Measurements from ENCODE around the gene UQCRC1. TPM values are rescaled to one million over a fixed set of nuclear protein-coding genes. Genes with fewer than 3 reads are reported as not detected.

The UQCRC1 gene
- total RNA-seq, 3 donors from 2014 or later = 163 to 230 (median 180) TPM

- Histone ChIP-seq H3K4me3 (no peak overlapping the region), H3K9me3 (no peaks in the 10 kb centered on the region), H3K4me1 (peaks cover 0 to 4% of the 10 kb centered on the region in 2 donors), H3K36me3 (no peaks in the 10 kb centered on the region), H3K27me3 (no peaks in the 10 kb centered on the region), H3K27ac (no peak overlapping the region)
- TF ChIP-seq POLR2AphosphoS5 (IDR thresholded peaks at IDR 0.05) (no peak), CTCF (IDR thresholded peaks at IDR 0.05) (no peak), POLR2A (IDR thresholded peaks at IDR 0.05) (no peak)
- DNase-seq (ENCODE audit: low spot score in 2 of 2) = no peak
- intact Hi-C loops (cut with DNase I; ENCODE audit: low total_unique reads) = no loop called here
Observed at GRCh38 chr3:48633256-48633655, 23.8 kb upstream of the UQCRC1 start.

GRCh38 chr3:48631516-48632448 is 22.3 kb upstream of the UQCRC1 start:
- H3K4me1 ChIP-seq = peaks cover 0 to 4% of the 10 kb centered on the region in 2 donors
- no peaks in the 10 kb centered on the region for H3K36me3 ChIP-seq
- no peak overlapping the region for H3K4me3 ChIP-seq
- no peak for TF ChIP-seq CTCF (IDR thresholded peaks at IDR 0.05)
- TF ChIP-seq POLR2A (IDR thresholded peaks at IDR 0.05) = no peak
- no peak for TF ChIP-seq POLR2AphosphoS5 (IDR thresholded peaks at IDR 0.05)
- intact Hi-C loops (cut with DNase I; ENCODE audit: low total_unique reads) = no loop called here
- H3K27ac ChIP-seq = no peak overlapping the region
- no peaks in the 10 kb centered on the region for H3K27me3 ChIP-seq
- DNase-seq (ENCODE audit: low spot score in 2 of 2) = no peak
- H3K9me3 ChIP-seq = no peaks in the 10 kb centered on the region

GRCh38 chr3:48630833-48631232 is 21.4 kb upstream of the UQCRC1 start:
- intact Hi-C loops (cut with DNase I; ENCODE audit: low total_unique reads) = no loop called here
- no peak overlapping the region for H3K27ac ChIP-seq
- TF ChIP-seq CTCF (IDR thresholded peaks at IDR 0.05) = no peak
- no peaks in the 10 kb centered on the region for H3K9me3 ChIP-seq
- no peaks in the 10 kb centered on the region for H3K36me3 ChIP-seq
- no peaks in the 10 kb centered on the region for H3K4me1 ChIP-seq
- no peak for DNase-seq (ENCODE audit: low spot score in 2 of 2)
- H3K4me3 ChIP-seq = no peak overlapping the region
- no peaks in the 10 kb centered on the region for H3K27me3 ChIP-seq

GRCh38 chr3:48630407-48630806 is 21.0 kb upstream of the UQCRC1 start:
- H3K36me3 ChIP-seq = no peaks in the 10 kb centered on the region
- no peaks in the 10 kb centered on the region for H3K4me1 ChIP-seq

More at GRCh38 chr3:48630407-48630806, 21.0 kb upstream of the UQCRC1 start:
- Histone ChIP-seq H3K27ac (no peak overlapping the region), H3K27me3 (no peaks in the 10 kb centered on the region), H3K4me3 (no peak overlapping the region), H3K9me3 (no peaks in the 10 kb centered on the region)
- intact Hi-C loops (cut with DNase I; ENCODE audit: low total_unique reads) = no loop called here
- TF ChIP-seq CTCF (IDR thresholded peaks at IDR 0.05) (no peak), POLR2A (IDR thresholded peaks at IDR 0.05) (no peak), POLR2AphosphoS5 (IDR thresholded peaks at IDR 0.05) (no peak)
- no peak for DNase-seq (ENCODE audit: low spot score in 2 of 2)

Measured in breast epithelium (tissue), 4 donors.